Esophagus muscularis mucosa (tissue), 4 donors: ENCODE measurements around the gene FRMD5. TPM values are rescaled to one million over a fixed set of nuclear protein-coding genes. Genes with fewer than 3 reads are reported as not detected.
"Not testable (repeated sequence)": the region's sequence is repeated elsewhere in the genome, so short reads cannot be mapped to it uniquely, and the experiment has no call there.

Experiments
- DNase-seq: peaks from one replicate; pipeline ENCODE4 v3.0.0-alpha.2; 2017; ENCODE audit errors: extremely low spot score
- H3K27ac ChIP-seq, 4 donors: fragments of 200-600 bp; sonication (generic); replicated peaks in 1 of 4; 1 replicate in 3 of 4; 2 replicates in 1 of 4; pipeline ENCODE4 v1.5.1; 2016 to 2019; ENCODE audit warnings: mild to moderate bottlenecking in 1 of 4
- H3K27me3 ChIP-seq, 4 donors: fragments of 200-600 bp; sonication (generic); one replicate each; pipeline versions ENCODE4 v1.5.1 to v1.6.0; 2016 to 2019
- H3K36me3 ChIP-seq, 4 donors: fragments of 200-600 bp; sonication (generic); one replicate each; pipeline ENCODE4 v1.5.1; 2016 to 2019
- H3K4me1 ChIP-seq, 4 donors: fragments of 200-600 bp; sonication (generic); one replicate each; pipeline ENCODE4 v1.5.1; 2016 to 2019
- H3K4me3 ChIP-seq, 4 donors: fragments of 200-600 bp; sonication (generic); 1 replicate in 2 of 4; 2 replicates in 2 of 4; pipeline ENCODE4 v1.5.1; 2016 to 2019; ENCODE audit warnings: mild to moderate bottlenecking in 4 of 4, moderate library complexity in 1 of 4
- H3K9me3 ChIP-seq, 4 donors: fragments of 200-600 bp; sonication (generic); 1 replicate in 3 of 4; 2 replicates in 1 of 4; pipeline ENCODE4 v1.5.1; 2016 to 2019
- EP300 ChIP-seq: sonication (generic); formaldehyde crosslinking; IDR thresholded peaks from one replicate; pipeline ENCODE4 v1.6.1; 2017; ENCODE audit warnings: antibody characterized with exemption
- POLR2A ChIP-seq: fragments of 450-650 bp; IDR thresholded peaks from one replicate; pipeline ENCODE4 v1.6.1; 2017; ENCODE audit warnings: antibody characterized with exemption, moderate library complexity, mild to moderate bottlenecking, low read depth
- POLR2AphosphoS5 ChIP-seq, 2 donors: sonication (generic); formaldehyde crosslinking; IDR thresholded peaks; one replicate each; pipeline ENCODE4 v1.6.1; 2017; ENCODE audit warnings: antibody characterized with exemption in 2 of 2
- WGBS: methylation state at CpG from one replicate; pipeline ENCODE4 v1.1.5; 2018; 5-methylcytosine and 5-hydroxymethylcytosine counted together
- intact Hi-C: fragments of 100-400 bp; cut with DNase I; formaldehyde crosslinking; loops from one replicate; pipeline ENCODE4 v1.15.1; 2023
- total RNA-seq, 4 donors: library from RNA; depleted of rRNA; stranded (reverse); fragments of >200 nt; gene quantifications; one replicate each; pipeline versions ENCODE4 v1.1.0 to v1.2.1, GENCODE V29; 2016
- TF ChIP-seq, protein P1 (sequence below), 3 experiments: fragments of 200-600 bp in 2 of 3; fragments of 450-650 bp in 1 of 3; sonication (generic) in 2 of 3; IDR thresholded peaks; one replicate each; pipeline ENCODE4 v1.5.1; 2017 to 2019; ENCODE audit warnings: antibody characterized with exemption in 3 of 3, mild to moderate bottlenecking in 2 of 3, moderate library complexity in 1 of 3

The FRMD5 gene
- total RNA-seq, 4 donors from 2014 or later = 0.42 to 1.4 (median 0.67) TPM

DNA sequence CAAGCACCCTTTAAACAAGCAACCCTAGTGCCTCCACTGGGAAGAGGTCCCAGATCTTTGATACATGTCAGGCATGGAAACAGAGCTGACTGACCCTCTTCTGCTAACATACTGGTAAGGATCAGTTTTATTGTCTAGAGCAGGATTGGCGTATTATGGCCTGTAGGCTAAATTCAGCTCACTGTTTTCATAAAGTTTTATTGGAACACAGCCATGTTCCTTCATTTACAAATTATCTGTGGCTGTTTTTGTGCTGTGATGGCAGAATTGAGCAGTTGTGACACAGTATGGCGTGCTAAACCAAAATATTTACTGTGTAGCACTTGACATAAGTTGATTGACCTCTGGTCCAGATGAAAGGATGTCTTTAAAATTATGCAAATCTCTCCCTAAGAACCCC lies 323.2 kb downstream of the FRMD5 start:
- Histone ChIP-seq H3K9me3 (no peaks in the 10 kb centered on the region), H3K4me3 (no peak overlapping the region), H3K27ac (no peak overlapping the region), H3K36me3 (peaks cover 4 to 16% (median 10%) of the 10 kb centered on the region in 4 donors), H3K4me1 (no peaks in the 10 kb centered on the region), H3K27me3 (no peaks in the 10 kb centered on the region)
- TF ChIP-seq EP300 = no peak
- TF ChIP-seq POLR2AphosphoS5 (IDR thresholded peaks at IDR 0.05) = no peak
- TF ChIP-seq, protein P1, sequence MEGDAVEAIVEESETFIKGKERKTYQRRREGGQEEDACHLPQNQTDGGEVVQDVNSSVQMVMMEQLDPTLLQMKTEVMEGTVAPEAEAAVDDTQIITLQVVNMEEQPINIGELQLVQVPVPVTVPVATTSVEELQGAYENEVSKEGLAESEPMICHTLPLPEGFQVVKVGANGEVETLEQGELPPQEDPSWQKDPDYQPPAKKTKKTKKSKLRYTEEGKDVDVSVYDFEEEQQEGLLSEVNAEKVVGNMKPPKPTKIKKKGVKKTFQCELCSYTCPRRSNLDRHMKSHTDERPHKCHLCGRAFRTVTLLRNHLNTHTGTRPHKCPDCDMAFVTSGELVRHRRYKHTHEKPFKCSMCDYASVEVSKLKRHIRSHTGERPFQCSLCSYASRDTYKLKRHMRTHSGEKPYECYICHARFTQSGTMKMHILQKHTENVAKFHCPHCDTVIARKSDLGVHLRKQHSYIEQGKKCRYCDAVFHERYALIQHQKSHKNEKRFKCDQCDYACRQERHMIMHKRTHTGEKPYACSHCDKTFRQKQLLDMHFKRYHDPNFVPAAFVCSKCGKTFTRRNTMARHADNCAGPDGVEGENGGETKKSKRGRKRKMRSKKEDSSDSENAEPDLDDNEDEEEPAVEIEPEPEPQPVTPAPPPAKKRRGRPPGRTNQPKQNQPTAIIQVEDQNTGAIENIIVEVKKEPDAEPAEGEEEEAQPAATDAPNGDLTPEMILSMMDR (IDR thresholded peaks at IDR 0.05) = no peak
- no peak for TF ChIP-seq POLR2A
- DNase-seq = no peak
- intact Hi-C loops = no loop called here
- WGBS = 86% methylated on average over 2 of the region's 2 CpGs

- TF ChIP-seq, protein P1 (IDR thresholded peaks at IDR 0.05) = no peak
- TF ChIP-seq POLR2A = no peak
- TF ChIP-seq POLR2AphosphoS5 (IDR thresholded peaks at IDR 0.05) = no peak
- TF ChIP-seq EP300 = no peak
- Histone ChIP-seq H3K4me1 (no peaks in the 10 kb centered on the region), H3K4me3 (no peak overlapping the region), H3K27ac (no peak overlapping the region), H3K9me3 (no peaks in the 10 kb centered on the region), H3K36me3 (peaks cover 0 to 21% (median 13%) of the 10 kb centered on the region in 4 donors), H3K27me3 (no peaks in the 10 kb centered on the region)
- intact Hi-C loops = no loop called here
- 84% methylated on average over 2 of the region's 2 CpGs for whole genome bisulfite sequencing
- no peak for DNase-seq
These were observed 326.7 kb downstream of the FRMD5 start for GRCh38 chr15:43868406-43868805.

DNA sequence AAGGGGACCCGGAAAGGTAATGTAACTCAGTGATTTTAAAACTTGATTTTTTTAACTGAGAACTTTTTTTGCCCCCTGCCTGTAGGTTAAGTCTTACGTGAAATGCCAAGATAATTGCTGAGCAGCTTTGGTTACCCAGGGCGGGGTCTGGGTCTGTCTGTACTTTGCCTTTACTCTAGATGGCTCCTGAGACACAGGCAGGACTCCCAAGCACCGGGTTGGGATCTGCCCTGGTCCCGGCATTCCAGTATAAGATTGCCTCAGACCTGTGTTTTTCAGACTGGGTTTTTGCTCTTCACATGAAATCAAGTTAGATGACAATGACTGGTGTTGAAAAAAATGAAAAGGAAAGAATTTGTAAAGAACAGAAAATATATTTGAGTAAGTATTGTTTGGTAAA lies 328.0 kb downstream of the FRMD5 start:
- Histone ChIP-seq H3K27ac (no peak overlapping the region), H3K27me3 (no peaks in the 10 kb centered on the region), H3K4me1 (no peaks in the 10 kb centered on the region), H3K9me3 (no peaks in the 10 kb centered on the region), H3K4me3 (no peak overlapping the region), H3K36me3 (peaks cover 5 to 32% (median 15%) of the 10 kb centered on the region in 4 donors)
- TF ChIP-seq POLR2AphosphoS5 (IDR thresholded peaks at IDR 0.05) = no peak
- TF ChIP-seq, protein P1 (IDR thresholded peaks at IDR 0.05) = no peak
- TF ChIP-seq EP300 = no peak
- no peak for TF ChIP-seq POLR2A
- DNase-seq = no peak
- intact Hi-C loops = no loop called here
- 98% methylated on average over 5 of the region's 5 CpGs for WGBS

DNA sequence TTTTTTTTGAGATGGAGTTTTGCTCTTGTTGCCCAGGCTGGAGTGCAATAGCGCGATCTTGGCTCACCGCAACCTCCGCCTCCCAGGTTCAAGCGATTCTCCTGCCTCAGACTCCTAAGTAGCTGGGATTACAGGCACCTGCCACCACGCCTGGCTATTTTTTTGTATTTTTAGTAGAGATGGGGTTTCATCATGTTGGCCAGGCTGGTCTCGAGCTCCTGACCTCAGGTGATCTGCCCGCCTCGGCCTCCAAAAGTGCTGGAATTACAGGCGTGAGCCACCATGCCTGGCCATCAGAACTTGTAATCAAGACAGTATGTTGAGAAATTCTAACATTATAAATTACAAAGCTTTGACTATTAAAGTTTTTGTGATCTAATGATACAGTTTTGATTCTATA lies 328.4 kb downstream of the FRMD5 start:
- H3K27me3 ChIP-seq, intact Hi-C loops, H3K27ac ChIP-seq, H3K9me3 ChIP-seq, DNase-seq, H3K4me3 ChIP-seq, H3K4me1 ChIP-seq: not testable (repeated sequence)
- WGBS = 96% methylated on average over 10 of the region's 10 CpGs
- peaks cover 5 to 32% (median 15%) of the 10 kb centered on the region in 4 donors for H3K36me3 ChIP-seq

- Histone ChIP-seq H3K36me3 (peaks cover 8 to 56% (median 30%) of the 10 kb centered on the region in 4 donors), H3K27ac (no peak overlapping the region), H3K9me3 (no peaks in the 10 kb centered on the region), H3K27me3 (no peaks in the 10 kb centered on the region), H3K4me1 (no peaks in the 10 kb centered on the region), H3K4me3 (no peak overlapping the region)
- intact Hi-C loops = no loop called here
- WGBS = 87% methylated on average over 4 of the region's 4 CpGs
- TF ChIP-seq POLR2AphosphoS5 (IDR thresholded peaks at IDR 0.05) (no peak), POLR2A (no peak), EP300 (no peak)
- TF ChIP-seq, protein P1 (IDR thresholded peaks at IDR 0.05) = no peak
- no peak for DNase-seq
These were observed 335.5 kb downstream of the FRMD5 start for GRCh38 chr15:43859546-43859945.
